Measurements from ENCODE around the gene RECK.

Gene RECK

GRCh38 chr9:36029765-36030528, 6.8 kb upstream of the RECK start:
- no peak overlapping the region for H3K4me3 ChIP-seq (ENCODE audit: low read depth in 1 of 2, low read length in 2 of 2)
- H3K9me3 ChIP-seq (ENCODE audit: low read length): no peaks in the 10 kb centered on the region
- no peaks in the 10 kb centered on the region for H3K27me3 ChIP-seq (ENCODE audit: control insufficient read depth in 1 of 2, insufficient read depth in 2 of 2, low read length in 2 of 2)
- H3K27ac ChIP-seq (ENCODE audit: low read depth, low read length): no peak overlapping the region
- H3K4me1 ChIP-seq (ENCODE audit: insufficient read depth, low read length): no peaks in the 10 kb centered on the region
- no peak overlapping the region for H3K9ac ChIP-seq (ENCODE audit: low read length)
- no peaks in the 10 kb centered on the region for H3K36me3 ChIP-seq (ENCODE audit: insufficient read depth, low read length)

- no peak overlapping the region for H3K27ac ChIP-seq (ENCODE audit: low read depth, low read length)
- H3K9ac ChIP-seq (ENCODE audit: low read length): no peak overlapping the region
- no peaks in the 10 kb centered on the region for H3K27me3 ChIP-seq (ENCODE audit: control insufficient read depth in 1 of 2, insufficient read depth in 2 of 2, low read length in 2 of 2)
- H3K36me3 ChIP-seq (ENCODE audit: insufficient read depth, low read length): no peaks in the 10 kb centered on the region
- H3K9me3 ChIP-seq (ENCODE audit: low read length): no peaks in the 10 kb centered on the region
- no peaks in the 10 kb centered on the region for H3K4me1 ChIP-seq (ENCODE audit: insufficient read depth, low read length)
- H3K4me3 ChIP-seq (ENCODE audit: low read depth in 1 of 2, low read length in 2 of 2): no peak overlapping the region
Measured at GRCh38 chr9:36030871-36031270, 5.8 kb upstream of the RECK start.

GRCh38 chr9:36031774-36032555, 4.7 kb upstream of the RECK start:
- Histone ChIP-seq H3K27me3 (ENCODE audit: control insufficient read depth in 1 of 2, insufficient read depth in 2 of 2, low read length in 2 of 2) (no peaks in the 10 kb centered on the region), H3K9me3 (ENCODE audit: low read length) (no peaks in the 10 kb centered on the region), H3K9ac (ENCODE audit: low read length) (no peak overlapping the region), H3K4me3 (ENCODE audit: low read depth in 1 of 2, low read length in 2 of 2) (no peak overlapping the region), H3K4me1 (ENCODE audit: insufficient read depth, low read length) (no peaks in the 10 kb centered on the region), H3K27ac (ENCODE audit: low read depth, low read length) (no peak overlapping the region), H3K36me3 (ENCODE audit: insufficient read depth, low read length) (no peaks in the 10 kb centered on the region)

GRCh38 chr9:36033788-36034187, 2.9 kb upstream of the RECK start:
- Histone ChIP-seq H3K4me1 (ENCODE audit: insufficient read depth, low read length) (peaks cover 13% of the 10 kb centered on the region), H3K27ac (ENCODE audit: low read depth, low read length) (no peak overlapping the region), H3K4me3 (ENCODE audit: low read depth in 1 of 2, low read length in 2 of 2) (no peak overlapping the region), H3K27me3 (ENCODE audit: control insufficient read depth in 1 of 2, insufficient read depth in 2 of 2, low read length in 2 of 2) (no peaks in the 10 kb centered on the region), H3K9ac (ENCODE audit: low read length) (no peak overlapping the region), H3K9me3 (ENCODE audit: low read length) (no peaks in the 10 kb centered on the region), H3K36me3 (ENCODE audit: insufficient read depth, low read length) (no peaks in the 10 kb centered on the region)

GRCh38 chr9:36034234-36034633, 2.5 kb upstream of the RECK start:
- no peaks in the 10 kb centered on the region for H3K27me3 ChIP-seq (ENCODE audit: control insufficient read depth in 1 of 2, insufficient read depth in 2 of 2, low read length in 2 of 2)
- H3K4me1 ChIP-seq (ENCODE audit: insufficient read depth, low read length): peaks cover 17% of the 10 kb centered on the region
- no peaks in the 10 kb centered on the region for H3K36me3 ChIP-seq (ENCODE audit: insufficient read depth, low read length)
- no peaks in the 10 kb centered on the region for H3K9me3 ChIP-seq (ENCODE audit: low read length)
- H3K27ac ChIP-seq (ENCODE audit: low read depth, low read length): no peak overlapping the region
- H3K4me3 ChIP-seq (ENCODE audit: low read depth in 1 of 2, low read length in 2 of 2): no peak overlapping the region
- no peak overlapping the region for H3K9ac ChIP-seq (ENCODE audit: low read length)

- no peak overlapping the region for H3K9ac ChIP-seq (ENCODE audit: low read length)
- H3K27me3 ChIP-seq (ENCODE audit: control insufficient read depth in 1 of 2, insufficient read depth in 2 of 2, low read length in 2 of 2): no peaks in the 10 kb centered on the region
- H3K4me1 ChIP-seq (ENCODE audit: insufficient read depth, low read length): peaks cover 21% of the 10 kb centered on the region
- H3K4me3 ChIP-seq (ENCODE audit: low read depth in 1 of 2, low read length in 2 of 2): no peak overlapping the region
- no peak overlapping the region for H3K27ac ChIP-seq (ENCODE audit: low read depth, low read length)
- H3K36me3 ChIP-seq (ENCODE audit: insufficient read depth, low read length): no peaks in the 10 kb centered on the region
- H3K9me3 ChIP-seq (ENCODE audit: low read length): no peaks in the 10 kb centered on the region
Measured at GRCh38 chr9:36035006-36035405, 1.7 kb upstream of the RECK start.

GRCh38 chr9:36036253-36036779, 397 bp upstream of the RECK start:
- Histone ChIP-seq H3K27ac (ENCODE audit: low read depth, low read length) (peak overlapping the region; percentile 46), H3K4me3 (ENCODE audit: low read depth in 1 of 2, low read length in 2 of 2) (peak overlapping the region; percentile 61 to 83), H3K9ac (ENCODE audit: low read length) (no peak overlapping the region)

GRCh38 chr9:36037549-36038122, 923 bp downstream of the RECK start:
- Histone ChIP-seq H3K27ac (ENCODE audit: low read depth, low read length) (peak overlapping the region; percentile 77), H3K9ac (ENCODE audit: low read length) (peak overlapping the region; percentile 85), H3K9me3 (ENCODE audit: low read length) (no peaks in the 10 kb centered on the region), H3K27me3 (ENCODE audit: control insufficient read depth in 1 of 2, insufficient read depth in 2 of 2, low read length in 2 of 2) (no peaks in the 10 kb centered on the region), H3K4me1 (ENCODE audit: insufficient read depth, low read length) (peaks cover 21% of the 10 kb centered on the region), H3K36me3 (ENCODE audit: insufficient read depth, low read length) (no peaks in the 10 kb centered on the region), H3K4me3 (ENCODE audit: low read depth in 1 of 2, low read length in 2 of 2) (peak overlapping the region; percentile 61 to 83)

More at GRCh38 chr9:36036253-36036779, 397 bp upstream of the RECK start:
- Histone ChIP-seq H3K27me3 (ENCODE audit: control insufficient read depth in 1 of 2, insufficient read depth in 2 of 2, low read length in 2 of 2) (no peaks in the 10 kb centered on the region), H3K36me3 (ENCODE audit: insufficient read depth, low read length) (no peaks in the 10 kb centered on the region), H3K4me1 (ENCODE audit: insufficient read depth, low read length) (peaks cover 21% of the 10 kb centered on the region), H3K9me3 (ENCODE audit: low read length) (no peaks in the 10 kb centered on the region)

- H3K27me3 ChIP-seq (ENCODE audit: control insufficient read depth in 1 of 2, insufficient read depth in 2 of 2, low read length in 2 of 2): no peaks in the 10 kb centered on the region
- no peaks in the 10 kb centered on the region for H3K9me3 ChIP-seq (ENCODE audit: low read length)
- H3K4me1 ChIP-seq (ENCODE audit: insufficient read depth, low read length): peaks cover 21% of the 10 kb centered on the region
- H3K27ac ChIP-seq (ENCODE audit: low read depth, low read length): no peak overlapping the region
- no peak overlapping the region for H3K9ac ChIP-seq (ENCODE audit: low read length)
- no peak overlapping the region for H3K4me3 ChIP-seq (ENCODE audit: low read depth in 1 of 2, low read length in 2 of 2)
- no peaks in the 10 kb centered on the region for H3K36me3 ChIP-seq (ENCODE audit: insufficient read depth, low read length)
Measured at GRCh38 chr9:36039121-36039520, 2.4 kb downstream of the RECK start.

GRCh38 chr9:36039696-36040095, 3.0 kb downstream of the RECK start:
- no peaks in the 10 kb centered on the region for H3K36me3 ChIP-seq (ENCODE audit: insufficient read depth, low read length)
- no peak overlapping the region for H3K27ac ChIP-seq (ENCODE audit: low read depth, low read length)
- H3K4me3 ChIP-seq (ENCODE audit: low read depth in 1 of 2, low read length in 2 of 2): no peak overlapping the region
- no peaks in the 10 kb centered on the region for H3K27me3 ChIP-seq (ENCODE audit: control insufficient read depth in 1 of 2, insufficient read depth in 2 of 2, low read length in 2 of 2)
- no peaks in the 10 kb centered on the region for H3K9me3 ChIP-seq (ENCODE audit: low read length)
- H3K9ac ChIP-seq (ENCODE audit: low read length): no peak overlapping the region
- peaks cover 21% of the 10 kb centered on the region for H3K4me1 ChIP-seq (ENCODE audit: insufficient read depth, low read length)

- Histone ChIP-seq H3K9me3 (ENCODE audit: low read length) (no peaks in the 10 kb centered on the region), H3K4me3 (ENCODE audit: low read depth in 1 of 2, low read length in 2 of 2) (no peak overlapping the region), H3K27me3 (ENCODE audit: control insufficient read depth in 1 of 2, insufficient read depth in 2 of 2, low read length in 2 of 2) (no peaks in the 10 kb centered on the region), H3K4me1 (ENCODE audit: insufficient read depth, low read length) (peaks cover 21% of the 10 kb centered on the region), H3K27ac (ENCODE audit: low read depth, low read length) (no peak overlapping the region), H3K9ac (ENCODE audit: low read length) (no peak overlapping the region), H3K36me3 (ENCODE audit: insufficient read depth, low read length) (no peaks in the 10 kb centered on the region)
Measured at GRCh38 chr9:36040271-36040925, 3.7 kb downstream of the RECK start.

Data from muscle layer of colon (tissue), 2 donors.